Inflammatory macrophage treated with lipopolysaccharide for 4 hours (primary cell): Measurements from ENCODE around the gene ERI2.
A peak's percentile ranks its signal among the peaks of the same experiment; 100 is the strongest.
"Not testable (repeated sequence)": the region's sequence is repeated elsewhere in the genome, so short reads cannot be mapped to it uniquely, and the experiment has no call there.

Source experiments
- DNase-seq: peaks from one replicate; pipeline ENCODE4 v3.0.0-alpha.2; 2020

The ERI2 gene

DNA sequence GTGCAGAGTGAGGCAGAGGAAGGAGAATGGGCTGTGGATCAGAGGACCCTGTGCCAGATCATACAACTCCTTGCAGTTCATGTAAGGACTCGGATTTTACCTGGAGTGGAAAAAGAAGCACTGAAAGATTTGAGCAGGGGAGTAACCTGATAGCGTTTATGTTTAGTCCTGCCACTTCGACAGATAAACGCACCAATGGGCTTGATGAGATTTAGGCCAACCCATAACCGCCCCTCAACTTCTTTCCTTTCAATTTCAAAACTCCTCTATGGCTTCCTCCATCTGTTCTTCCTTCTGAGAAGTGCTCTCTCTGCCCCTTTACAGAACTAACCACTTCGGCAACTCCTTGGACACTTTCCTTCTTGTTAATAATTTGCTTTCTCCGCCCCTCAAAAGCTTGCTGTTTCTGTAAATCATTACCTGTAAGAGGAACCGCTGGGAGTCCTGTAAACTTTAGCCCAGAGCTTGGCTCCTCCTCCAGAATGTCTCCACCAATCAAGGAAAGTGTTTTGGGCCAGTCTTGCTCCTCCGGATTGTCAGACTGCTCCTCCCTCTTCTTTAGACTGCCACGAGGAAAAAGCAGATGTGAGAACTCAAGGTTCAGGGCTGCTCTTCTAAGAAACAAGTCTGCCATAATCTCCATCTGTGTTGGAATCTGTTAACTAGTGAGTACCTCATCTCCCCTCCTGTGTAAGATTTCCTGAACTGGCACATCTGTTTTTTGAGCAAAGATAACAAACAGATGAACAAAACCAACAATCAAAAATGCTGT is 42.6 kb downstream of the ERI2 start, which contains the start of gene ACSM3:
ACSM3 (plus strand) TSS at position 554 of the 772 bp plus-strand sequence. CDS start 6,021 bp downstream, outside the sequence.
- DNase-seq = peak; percentile 88

DNA sequence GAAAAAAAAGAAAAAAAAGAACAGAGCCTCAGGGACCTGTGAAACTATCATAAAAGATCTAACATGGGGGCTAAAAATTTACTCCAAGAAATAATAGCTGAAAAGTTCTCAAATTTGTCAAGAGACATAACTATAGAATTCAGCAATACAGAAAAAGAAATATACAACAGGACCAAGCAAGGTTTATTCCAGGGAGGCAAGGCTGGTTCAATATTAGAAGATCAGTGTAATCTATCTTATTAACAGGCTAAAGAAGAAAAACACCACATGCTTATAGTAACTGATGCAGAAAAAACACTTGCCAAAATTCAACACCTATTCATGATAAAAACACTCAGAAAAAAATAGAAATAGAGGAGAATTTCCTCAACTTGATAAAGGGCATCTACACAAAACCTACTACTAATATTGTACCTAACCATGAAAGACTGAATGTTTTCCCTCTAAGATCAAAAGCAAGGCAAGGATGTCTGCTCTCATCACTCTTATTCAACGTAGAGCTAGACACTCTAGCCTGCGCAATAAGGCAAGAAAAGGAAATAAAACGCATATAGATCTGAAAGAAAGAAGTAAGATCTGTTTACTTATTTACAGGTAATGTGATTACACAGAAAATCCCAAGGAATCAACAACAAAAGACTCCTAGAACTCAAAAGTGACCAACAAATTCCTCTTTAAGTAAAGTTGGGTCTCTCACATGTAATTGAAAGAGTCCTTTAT is 43.7 kb downstream of the ERI2 start:
- DNase-seq = no peak

DNA sequence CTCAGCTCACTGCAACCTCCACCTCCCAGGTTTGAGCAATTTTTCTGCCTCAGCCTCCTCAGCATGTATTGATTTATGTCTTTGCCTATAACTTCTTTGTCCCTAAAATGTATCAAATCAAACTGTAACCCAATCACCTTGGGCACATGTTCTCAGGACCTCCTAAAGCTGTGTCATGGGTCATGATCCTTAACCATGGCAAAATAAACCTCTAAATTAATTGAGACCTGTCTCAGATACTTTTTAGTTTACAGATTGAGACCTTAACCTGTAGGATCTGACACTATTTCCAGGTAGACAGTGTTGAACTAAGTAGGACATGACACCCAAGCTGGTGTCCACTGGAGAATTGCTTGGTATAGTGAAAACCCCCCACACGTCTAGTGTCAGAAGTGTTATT is 45.1 kb downstream of the ERI2 start:
- no peak for DNase-seq

DNA sequence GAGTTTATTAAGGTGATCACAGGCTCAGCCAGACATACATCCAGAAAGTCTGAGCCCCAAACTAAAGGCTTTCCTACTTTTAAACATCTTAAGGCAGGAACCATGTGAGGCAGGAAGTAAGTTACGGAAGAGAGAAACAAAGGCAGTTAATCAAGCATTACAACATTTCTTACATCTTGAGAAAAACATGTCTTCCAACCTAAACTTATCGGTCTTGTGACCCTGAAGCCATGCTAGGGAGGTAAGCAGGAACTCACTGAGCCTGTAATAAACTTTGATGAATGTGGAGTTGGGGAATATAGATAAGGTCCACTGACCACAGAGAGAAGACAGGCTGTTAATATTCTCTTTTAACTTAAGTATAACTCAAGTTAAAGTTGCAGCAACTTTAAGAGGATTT is 45.9 kb downstream of the ERI2 start:
- DNase-seq = no peak

DNA sequence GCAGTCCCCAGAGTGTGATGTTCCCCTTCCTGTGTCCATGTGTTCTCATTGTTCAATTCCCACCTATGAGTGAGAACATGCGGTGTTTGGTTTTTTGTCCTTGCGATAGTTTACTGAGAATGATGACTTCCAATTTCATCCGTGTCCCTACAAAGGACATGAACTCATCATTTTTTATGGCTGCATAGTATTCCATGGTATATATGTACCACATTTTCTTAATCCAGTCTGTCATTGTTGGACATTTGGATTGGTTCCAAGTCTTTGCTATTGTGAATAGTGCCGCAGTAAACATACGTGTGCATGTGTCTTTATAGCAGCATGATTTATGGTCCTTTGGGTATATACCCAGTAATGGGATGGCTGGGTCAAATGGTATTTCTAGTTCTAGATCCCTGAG is 50.5 kb downstream of the ERI2 start:
- DNase-seq = not testable (repeated sequence)

DNA sequence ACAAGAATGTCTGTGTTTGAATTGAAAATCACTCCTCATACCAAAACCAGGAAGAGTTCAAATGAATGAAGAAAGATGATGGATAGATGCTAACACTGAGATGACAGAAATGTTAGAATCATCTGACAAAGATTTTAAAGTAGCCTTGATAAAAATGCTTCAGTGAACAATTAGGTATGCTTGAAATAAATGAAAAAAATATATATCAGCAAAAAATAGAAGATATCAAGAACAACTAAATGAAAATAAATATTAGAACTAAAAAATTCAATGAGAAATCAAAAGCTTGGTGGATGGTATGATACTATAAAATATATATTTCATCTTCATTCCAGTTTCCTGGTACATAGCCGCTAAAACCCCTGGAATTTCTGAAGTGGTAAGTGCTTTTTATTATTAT is 51.0 kb downstream of the ERI2 start:
- no peak for DNase-seq

DNA sequence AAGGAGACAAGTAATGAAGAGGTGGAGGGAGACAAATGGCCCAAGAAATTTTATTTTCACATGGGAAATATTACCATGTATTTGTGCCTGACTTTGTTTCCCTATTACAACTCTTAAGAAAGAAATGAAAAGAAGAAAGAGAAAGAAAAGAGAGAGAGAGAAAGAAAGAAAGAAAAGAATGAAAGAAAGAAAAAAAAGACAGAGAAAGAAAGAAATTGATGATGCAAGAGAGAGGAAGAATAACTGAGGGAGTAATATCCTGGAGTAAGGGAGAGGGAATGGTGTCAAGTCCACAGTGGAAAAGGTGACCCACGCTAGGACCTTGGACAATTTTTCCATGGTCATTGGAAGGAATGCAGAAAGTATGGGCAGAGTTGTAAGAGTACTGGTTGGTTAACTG is 52.5 kb downstream of the ERI2 start:
- no peak for DNase-seq

DNA sequence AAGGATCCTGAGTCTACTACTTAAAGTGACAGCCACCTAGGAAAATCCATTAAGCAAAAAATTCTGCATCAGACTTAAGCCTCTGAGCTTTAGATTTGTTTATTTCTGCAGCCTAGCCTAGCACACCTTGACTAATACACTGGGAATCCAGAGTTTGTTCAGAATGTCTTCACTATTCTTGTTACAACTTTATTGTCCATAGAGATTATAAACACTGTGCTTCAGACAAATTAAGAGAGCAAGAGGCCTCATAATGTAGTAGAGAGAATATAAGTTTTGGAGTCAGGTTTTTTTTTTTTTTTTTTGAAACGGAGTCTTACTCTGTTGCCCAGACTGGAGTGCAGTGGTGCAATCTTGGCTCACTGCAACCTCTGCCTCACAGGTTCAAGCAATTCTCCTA is 55.7 kb downstream of the ERI2 start:
- no peak for DNase-seq

DNA sequence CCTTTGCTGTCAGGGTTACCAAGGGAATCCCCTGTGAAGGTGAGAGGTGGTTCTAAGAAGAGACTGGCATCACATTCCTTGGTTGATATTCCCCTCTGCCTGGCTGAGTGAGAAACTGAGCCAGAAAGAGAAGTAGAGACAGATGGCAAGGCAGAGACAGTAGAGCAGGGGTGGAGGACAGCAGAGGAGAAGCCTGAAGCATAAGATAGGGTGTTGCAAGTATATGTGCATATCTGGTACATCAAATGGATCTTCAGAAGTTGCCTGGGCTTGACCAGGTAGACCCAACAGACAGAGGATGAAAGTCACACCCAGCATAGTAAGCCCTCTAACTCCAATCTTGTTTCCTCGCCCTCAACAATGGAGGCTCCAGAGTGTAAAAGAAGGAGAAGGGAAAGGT is 56.8 kb downstream of the ERI2 start:
- DNase-seq = no peak

DNA sequence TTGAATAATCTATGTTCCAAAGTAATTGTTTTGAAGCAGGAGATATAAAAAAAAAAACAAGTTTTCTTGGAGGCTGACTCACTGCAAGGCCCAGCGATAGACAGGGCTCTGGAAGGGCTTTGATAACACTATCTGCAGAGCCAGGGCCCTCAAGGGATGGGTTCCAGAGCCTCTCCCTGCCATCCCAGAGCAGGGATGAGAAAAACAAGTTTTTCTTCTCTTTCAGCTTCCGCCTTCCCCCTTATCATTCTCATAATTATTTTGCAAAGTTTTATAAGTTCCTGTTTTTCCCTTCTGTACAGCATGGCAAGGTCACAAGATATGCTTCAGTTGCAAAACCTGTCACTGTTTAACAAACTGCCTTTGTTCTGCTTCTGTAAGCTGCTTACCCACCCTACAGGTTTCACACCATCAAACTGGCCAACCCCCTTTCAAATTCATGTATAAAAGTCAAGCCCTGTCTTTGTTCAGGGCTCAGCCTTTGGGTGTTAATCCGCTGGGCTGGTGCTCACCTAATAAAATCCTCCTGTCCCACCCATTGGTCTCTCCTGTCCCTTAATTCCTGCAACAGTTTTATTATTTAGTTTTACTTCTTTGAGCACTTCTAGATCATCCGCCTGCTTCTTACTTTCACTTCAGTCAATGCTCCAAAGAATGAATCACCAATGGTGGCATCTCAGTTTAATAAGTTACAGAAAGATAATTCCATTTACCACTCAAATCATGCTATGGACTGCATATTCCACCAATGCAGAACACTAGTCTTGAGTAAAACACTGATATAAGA is 59.0 kb downstream of the ERI2 start:
- peak; percentile 82 for DNase-seq

DNA sequence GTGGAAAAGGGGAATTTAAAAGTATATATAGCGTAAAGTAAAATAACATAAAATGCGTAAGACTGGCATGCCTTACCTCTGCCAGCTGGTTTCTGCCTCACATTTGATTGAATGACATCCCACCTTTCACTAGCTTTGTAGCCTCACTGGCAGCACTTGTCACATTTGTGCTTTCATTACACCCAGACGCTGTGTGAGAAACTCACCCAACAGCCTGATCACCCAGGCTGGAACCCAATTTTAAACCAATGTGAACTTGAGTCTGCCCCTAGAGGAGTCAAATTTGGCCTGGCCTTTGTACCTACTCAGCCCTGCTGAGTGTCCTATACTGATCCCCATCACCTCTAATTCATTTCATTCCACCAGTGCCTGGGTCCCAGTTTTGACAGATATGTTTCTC is 59.8 kb downstream of the ERI2 start:
- DNase-seq = no peak
